ENCODE data around the gene GPR180.
"Not testable (repeated sequence)": the region's sequence is repeated elsewhere in the genome, so short reads cannot be mapped to it uniquely, and the experiment has no call there.

GPR180 gene

DNA sequence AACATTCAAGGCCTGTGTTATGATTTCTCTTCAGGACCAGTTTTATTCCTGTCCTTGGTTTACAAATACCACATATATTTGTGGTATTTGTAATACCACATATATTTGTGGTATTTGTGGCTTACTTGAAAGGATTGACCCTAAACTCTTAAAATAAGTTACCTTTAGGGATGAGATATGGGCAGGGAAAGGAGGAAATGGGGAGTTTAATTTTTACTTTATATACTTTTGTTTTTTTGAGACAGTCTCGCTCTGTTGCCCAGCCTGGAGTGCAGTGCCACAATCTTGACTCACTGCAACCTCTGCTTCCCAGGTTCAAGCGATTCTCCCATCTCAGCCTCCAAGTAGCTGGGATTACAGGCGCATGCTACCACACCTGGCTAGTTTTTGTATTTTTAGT, 3.4 kb upstream of the GPR180 start:
- DNase-seq = no peak

DNA sequence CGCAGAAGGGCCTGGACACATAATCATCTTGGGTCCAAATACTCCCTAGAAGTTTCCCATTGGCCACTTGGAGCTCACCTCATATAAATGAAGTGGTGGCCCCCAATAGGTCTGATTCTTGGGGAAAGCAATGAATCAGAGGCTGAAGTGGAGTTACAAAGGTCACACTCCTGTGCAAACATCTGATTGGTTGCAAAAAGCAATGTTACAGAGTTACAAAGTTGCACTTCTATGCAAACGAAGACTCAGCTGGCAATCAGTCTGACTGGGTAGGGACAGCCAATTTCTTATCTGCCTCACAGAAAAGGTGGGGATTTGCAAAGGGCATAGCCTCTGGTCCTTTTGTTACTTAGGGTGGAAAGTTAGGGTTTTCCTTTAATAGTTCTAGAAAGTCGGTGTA, 1.8 kb upstream of the GPR180 start:
- no peak for DNase-seq

DNA sequence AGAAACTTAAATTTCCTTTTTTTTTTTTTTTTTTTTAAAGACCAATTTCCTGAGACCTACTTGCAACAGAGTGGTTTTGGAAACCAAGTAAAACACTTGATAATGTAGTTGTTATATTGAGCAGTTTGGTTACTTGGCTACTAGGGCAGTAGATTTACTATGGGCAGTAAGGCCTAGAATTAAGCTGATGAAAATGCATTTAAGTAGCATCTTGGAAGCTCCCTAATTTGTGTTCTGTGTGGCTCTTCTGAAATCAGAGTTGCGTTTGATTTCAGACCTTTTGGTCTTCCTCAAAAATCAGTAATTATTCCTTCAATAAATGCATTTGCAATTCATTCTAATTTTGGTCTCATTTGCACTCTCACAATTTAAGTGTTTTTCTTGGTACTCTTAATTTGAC, 810 bp downstream of the GPR180 start:
- no peak for DNase-seq

DNA sequence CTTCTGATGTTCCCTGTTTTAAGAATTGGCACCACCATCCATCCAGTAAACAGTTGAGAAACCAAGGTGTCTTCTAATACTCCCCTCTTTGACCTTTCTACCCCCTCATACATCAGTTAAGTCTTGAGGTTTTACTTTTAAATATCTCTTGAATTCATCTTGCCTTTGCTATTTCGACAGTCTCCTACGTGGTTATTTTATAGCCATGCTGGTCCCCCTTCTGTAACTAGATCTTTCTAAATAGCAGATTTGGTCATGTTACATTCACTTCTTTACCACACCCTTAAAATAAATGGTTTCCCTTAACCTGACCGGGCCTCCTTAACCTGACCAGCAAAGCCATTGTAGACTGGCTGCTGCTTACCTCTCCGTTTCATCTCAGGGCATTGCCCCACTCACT, 5.4 kb downstream of the GPR180 start:
- DNase-seq = no peak

DNA sequence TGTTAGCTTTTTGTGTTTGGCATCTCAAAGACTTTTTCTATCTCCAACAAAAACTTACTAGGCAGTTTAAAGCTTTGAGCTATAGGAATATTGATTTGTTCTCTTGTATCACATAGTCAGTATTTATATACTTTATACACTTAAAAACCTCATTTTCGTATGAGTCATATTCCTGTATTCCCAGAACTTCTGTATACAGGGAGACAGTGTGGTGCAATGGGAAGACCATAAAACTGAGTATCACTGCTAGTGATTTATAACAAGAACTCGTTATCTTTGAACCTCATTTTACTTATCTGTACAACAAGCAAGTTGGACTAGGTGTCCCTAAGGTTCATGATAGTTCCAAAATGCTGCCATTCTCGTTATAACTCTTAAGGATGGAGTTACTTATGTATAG, 6.3 kb downstream of the GPR180 start:
- DNase-seq = no peak

DNA sequence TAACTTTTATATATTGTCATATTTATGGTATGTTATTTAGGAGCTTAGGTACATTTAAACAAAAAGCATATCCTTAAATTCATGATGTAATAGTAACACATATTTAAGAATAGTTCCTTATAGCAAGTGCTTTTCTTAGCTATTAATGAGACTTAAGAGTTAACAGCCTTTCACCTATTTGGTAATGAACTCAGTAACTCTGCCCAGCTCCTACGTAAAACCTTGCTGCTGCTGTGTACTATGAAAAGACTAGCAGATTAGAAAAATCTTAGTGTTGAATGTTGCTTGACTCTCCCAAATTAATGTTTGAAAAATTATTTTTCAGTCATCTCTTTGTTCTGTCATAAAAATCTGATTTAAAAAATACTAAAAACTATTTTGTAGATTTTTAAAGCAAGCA, 6.9 kb downstream of the GPR180 start:
- DNase-seq = no peak

DNA sequence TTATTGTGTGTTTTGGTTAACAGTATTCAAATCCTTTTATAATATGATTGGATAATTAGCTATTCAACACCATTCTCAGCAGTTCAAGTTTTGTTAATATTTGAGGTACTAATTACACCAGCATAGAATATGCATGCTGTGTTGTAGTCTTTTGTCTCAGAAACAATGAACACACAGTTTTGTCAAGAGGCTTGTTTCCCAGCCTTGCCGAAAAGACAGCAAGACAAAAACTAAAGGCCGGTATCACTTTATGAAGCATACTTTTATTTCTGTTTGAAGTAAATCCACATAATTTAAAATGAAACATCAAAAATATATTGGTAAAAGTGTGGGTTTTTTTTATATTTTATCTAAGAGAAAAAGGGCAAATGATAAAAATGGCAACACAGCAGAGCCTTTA, 7.5 kb downstream of the GPR180 start:
- DNase-seq = no peak

DNA sequence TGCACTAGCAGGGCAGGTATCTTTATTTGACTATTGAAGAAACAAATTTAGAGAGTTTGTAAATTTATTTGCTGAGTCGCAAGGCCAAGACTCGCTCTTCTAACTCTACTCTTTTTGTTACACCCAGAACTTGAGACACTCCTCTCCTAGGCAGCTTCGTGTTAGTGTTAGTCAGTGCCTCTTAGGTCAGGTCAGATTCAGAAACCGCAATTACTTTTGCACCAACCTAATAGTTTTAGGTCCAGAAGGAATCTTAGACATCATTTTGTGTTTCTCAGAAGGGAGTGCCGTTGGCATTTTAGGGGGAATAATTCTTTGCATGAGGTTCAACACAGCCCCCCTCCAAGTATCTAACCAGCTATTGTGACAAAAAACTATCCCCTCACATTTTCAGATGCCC, 8.8 kb downstream of the GPR180 start:
- no peak for DNase-seq

DNA sequence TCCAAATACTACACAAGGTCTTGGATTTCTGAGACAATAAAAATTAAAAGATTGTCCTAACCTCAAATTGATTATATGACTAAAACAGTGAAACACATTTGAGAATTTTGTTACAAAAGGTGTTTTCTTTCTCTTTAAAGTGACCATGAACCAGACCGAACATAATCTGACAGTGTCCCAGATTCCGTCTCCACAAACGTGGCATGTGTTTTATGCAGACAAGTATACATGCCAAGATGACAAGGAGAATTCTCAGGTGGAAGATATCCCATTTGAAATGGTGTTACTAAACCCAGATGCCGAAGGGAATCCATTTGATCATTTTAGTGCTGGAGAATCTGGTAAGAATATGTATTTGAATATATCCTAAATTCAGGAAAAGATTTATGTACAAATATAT, 10.4 kb downstream of the GPR180 start:
- DNase-seq = no peak

DNA sequence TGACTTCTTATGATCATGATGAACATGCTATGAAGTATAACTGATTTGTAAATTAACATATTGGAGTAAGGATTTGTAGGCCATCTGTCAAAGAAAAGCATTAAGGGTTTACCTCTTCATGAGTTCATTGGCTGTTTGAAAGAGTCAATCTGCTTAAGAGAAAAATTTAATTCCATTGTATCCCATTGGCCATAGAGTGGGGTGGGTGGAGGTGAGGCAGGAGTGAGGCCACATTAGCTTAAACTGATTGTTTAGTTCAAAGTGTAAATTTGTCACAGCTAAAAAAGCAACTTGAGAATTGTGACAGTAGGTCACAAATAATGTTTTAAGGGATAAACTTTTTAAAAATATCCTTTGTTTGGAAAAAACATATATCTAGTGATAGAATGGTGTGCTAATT, 11.4 kb downstream of the GPR180 start:
- DNase-seq = no peak

DNA sequence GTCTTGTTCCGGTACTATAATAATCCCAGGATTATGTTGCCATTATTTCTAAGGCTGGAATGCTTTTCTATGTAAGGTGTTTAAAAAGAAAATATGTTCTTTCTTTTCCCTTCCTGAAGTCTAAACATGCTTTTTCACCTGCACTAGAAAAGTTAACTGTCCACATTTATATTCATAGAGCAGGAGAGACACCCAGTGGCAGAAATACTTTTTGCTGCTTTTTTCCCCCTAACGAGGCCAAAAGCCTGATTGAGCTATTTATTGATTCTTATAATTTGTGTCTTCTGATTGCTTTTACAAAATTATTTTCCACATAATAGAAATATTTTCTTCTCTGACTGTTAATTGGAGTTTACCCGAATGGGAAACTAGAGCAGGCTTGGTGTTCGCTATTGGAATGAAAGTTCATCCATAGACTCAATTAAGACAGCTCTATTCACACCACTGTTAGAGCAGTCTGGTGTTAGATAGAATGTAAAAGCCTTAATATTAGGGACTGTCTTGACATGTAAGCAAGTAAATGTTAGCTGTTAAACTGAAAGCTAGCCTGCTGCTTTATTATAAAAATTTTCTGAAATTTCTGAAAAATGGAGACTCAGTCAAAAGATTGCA, 15.8 kb downstream of the GPR180 start:
- no peak for DNase-seq

DNA sequence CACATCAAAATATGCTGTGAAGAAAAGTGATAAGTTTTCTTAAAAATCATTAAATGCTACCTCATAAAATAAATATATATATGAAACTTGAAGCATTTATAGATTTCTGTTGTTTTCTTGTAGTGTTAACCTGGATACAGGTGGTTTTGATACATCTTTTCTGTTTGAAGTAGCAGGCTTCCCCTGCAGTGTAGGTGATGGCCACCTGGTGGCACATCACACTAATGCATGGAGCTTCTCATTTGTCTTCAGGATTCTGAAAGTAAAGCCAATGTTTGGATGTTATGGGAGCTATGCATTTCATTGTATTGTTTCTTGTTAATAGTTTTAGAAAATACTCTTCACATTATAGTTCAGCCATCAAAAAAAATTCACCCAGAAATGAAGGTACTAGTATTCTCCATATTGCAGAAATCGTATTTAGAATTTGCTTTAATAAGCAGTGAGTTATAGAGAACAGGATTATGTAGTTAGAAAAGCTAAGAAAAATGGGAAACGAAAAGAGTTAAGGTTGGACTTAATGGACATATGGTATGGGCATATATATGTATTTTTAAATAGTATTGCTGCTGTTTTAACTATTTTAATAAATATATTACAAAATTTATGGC, 18.7 kb downstream of the GPR180 start:
- no peak for DNase-seq

DNA sequence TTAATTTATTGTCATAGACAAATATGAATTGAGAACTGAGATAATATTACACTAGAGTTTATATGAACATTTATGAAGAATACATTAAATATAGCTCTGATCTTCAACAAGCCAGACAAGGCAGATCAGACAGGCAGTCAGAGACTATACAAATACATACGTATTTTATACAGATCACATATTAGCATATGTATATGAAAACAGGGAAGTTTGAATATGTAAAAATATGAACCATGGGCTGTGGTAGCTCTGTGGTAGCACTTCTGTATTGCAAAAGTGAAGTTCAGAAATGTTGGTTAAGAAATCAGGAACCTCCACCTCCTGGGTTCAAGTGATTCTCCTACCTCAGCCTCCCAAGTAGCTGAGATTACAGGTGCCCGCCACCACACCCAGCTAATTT, 20.7 kb downstream of the GPR180 start:
- DNase-seq = no peak

DNA sequence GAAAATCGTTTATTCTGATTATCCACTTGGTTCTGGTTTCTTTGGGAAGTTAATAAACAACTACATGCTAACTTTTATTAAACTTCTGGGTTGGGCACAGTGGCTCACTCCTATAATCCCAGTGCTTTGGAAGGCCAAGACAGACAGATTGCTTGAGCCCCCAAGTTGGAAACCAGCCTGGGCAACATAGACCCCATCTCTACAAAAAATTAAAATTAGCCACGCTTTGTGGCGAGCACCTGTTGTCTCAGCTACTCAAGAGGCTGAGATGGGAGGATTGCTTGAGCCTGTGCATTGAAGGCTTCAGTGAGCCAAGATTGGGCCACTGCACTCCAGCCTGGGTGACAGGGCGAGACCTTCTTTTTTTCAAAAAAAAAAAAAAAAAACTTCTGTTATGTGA, 21.7 kb downstream of the GPR180 start:
- DNase-seq = no peak

DNA sequence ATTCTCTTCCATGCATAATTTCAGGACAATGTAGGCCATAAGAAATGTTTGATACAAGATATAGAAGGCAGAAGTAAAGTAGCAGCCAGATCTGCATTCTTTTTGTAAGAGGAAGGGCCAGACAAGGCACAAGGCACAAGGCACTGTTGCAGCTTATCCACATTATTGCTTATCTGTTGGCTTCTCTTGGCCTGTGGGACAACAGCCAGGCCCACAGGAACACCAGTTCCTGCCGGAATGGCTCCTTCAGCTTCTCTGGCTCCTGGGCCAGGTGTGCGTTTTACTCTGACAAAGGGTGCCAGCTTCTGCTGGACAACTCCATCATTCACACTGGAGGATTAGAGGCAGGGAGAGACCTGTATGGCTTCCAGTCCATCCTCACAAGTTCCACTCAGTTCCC, 29.2 kb downstream of the GPR180 start:
- DNase-seq = no peak

DNA sequence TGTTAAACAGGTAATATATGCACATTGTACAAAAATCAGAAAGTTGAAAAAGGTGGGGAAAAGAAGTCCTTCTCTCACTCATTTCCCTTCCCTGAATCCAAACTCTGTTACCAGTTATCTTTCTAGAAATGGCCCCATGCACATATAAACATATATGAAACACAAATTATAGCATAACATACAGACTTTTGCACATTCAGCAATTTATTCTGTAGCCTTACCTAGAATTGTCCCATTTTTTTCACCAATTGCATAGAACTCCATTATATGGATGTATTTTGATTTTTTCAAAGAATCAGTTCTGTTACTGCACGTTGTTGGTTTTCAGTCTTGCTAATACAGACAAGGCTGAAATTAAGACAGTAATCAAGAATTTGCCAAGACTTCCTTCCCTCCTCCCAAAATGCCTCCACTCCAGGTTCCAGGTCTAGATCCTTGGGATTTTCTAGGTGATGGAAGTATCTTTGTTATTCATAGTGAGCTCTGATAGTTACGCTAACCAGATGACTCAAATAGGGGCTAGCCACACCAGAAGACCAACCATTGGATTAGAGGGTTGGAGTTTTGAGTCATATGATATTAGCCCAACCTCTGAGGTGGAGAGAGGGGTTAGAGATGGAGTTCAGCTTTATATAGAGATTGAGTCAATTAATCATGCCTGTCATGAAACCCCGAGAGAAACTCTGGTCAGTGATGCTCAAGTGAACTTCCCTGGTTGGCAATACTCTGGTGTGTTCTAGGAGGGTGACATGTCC, 30.7 kb downstream of the GPR180 start:
- no peak for DNase-seq

DNA sequence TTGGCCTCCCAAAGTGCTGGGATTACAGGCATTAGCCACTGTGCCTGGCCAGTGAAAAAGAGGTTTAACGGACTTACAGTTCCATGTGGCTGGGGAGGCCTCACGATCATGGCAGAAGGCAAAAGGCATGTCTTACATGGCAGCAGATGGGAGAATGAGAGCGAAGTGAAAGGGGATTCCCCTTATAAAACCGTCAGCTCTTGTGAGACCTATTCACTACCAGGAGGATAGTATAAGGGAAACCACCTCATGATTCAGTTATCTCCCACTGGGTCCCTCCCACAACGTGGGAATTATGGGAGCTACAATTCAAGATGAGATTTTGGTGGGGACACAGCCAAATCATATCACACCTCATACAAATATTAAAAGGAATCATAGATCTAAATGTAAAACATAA, 34.4 kb downstream of the GPR180 start:
- not testable (repeated sequence) for DNase-seq

DNA sequence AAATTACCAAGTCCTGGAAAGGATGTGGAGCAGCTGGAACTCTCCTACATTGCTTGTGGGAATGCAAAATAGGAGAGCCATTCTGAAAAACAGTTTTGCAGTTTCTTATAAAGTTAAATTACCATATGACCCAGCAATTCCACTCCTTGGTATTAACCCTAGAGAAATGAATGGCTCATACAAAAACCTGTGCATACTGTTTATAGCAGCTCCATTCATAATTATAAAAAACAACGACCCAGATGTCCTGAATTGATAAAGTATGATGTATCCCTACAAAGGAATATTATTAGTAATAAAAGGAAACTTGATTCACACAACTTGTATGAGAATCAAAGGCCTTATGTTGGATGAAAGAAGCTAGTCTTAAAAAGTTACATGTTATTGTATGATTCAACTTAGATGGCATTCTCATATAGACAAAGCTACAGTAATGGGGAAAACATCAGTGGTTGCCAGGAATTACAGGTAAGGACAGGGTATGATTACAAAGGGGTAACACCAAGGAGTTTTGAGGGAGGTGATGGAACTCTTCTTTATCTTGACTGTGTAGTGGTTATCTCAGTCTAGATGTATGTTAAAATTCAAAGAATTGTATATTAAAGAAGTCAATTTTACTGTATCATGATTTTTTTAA, 35.4 kb downstream of the GPR180 start:
- no peak for DNase-seq

DNA sequence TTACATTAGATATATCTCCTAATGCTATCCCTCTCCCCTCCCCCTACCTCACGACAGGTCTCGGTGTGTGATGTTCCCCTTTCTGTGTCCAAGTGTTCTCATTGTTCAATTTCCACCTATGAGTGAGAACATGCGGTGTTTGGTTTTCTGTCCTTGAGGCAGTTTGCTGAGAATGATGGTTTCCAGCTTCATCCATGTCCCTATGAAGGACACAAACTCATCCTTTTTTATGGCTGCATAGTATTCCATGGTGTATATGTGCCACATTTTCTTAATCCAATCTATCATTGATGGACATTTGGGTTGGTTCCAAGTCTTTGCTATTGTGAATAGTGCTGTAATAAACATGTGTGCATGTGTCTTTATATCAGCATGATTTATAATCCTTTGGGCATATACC, 36.0 kb downstream of the GPR180 start:
- not testable (repeated sequence) for DNase-seq

DNA sequence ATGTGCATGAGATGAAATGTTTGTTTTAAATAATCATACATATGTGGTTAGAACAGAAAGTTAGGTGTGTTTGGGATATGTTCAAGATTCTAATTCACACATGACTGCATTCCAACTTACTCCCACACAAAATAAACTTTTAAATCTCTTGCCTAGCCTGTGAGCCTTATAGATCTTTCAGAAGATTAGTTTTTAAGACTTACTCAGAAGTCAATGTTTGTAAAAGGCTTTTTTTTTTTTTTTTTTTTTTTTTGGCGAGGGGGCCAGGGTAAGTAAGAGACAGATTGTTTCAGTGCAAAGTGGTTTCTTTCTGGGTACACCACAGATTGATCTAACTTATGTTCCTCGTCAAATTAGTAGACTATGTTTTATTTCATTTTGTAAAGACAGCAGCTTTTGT, 39.1 kb downstream of the GPR180 start:
- DNase-seq = no peak

DNA sequence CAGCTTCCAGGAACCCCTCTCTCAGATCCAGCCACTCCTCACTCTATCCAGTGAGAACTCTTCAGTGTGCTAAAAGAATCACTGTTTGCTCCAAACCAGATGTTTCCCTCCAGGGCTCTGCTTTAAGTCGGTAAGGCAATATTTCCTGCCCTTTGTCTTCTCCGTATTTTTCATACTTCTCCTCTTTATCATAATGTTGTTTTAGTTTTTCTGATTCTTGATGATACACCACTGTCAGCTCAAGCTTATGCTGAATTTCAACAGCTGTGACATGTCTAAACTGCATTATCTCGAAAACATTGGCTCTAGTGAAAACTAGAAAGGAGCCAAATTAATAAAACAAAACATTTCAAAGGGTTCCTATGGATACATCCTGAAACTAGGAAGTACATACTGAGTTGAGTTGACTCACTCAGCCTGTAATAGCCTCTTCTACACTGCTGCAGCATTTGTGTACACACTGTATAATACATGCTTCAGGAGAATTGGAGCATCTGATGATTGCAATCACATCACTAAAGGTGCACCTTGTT, 39.8 kb downstream of the GPR180 start:
- DNase-seq = no peak

DNA sequence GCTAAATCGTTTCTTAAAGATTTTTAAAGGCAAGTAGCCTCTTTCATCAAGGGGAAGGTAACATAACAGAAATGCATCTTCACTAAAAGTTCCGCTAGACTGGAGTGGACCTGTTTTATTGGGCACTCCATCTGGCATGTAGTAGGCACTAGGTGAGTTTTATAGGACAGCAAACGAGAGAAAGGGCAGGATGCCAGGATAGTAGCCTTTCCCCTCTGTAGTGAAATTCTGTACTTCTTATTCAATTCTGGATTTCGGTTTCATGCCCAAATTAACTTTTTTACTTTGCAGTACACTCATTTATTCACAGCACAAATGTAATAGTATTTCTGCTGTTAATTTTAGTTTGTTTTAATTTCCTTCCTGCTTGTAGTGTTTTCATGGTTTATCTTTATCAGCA, 45.2 kb downstream of the GPR180 start:
- no peak for DNase-seq

DNA sequence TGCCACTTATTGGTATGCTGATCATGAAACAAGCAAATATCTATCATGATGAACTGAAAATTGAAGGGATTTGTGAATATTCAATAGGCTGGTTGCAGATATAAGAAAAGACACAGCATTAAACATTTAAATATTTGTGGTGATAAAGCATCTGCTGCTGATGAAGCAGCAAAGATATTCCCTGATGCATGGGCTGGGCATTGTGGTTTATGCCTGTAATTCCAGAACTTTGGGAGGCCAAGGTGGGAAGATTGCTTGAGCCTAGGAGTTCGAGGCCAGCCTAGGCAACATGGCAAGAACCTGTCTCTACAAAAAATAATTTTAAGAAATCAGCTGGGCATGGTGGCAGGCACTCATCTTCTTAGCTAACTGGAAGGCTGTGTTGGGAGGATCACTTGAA, 54.5 kb downstream of the GPR180 start:
- no peak for DNase-seq

DNA sequence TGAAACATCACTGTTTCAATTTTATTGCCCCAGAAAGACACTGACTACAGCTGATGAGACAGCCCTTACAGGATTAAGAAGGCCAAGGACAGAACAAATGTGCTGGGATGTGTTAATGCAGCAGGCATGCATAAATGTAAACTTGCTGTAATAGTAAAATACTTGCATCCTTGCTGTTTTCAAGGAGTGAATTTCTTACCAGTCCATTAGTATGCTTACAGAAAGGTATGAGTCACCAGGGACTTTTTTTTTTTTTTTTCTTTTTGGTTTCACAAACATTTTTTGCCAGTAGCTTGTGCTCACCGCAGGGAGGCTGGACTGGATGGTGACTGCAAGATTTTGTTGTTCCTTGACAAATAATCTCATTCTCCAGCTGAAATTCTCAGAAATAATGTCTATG, 55.1 kb downstream of the GPR180 start:
- DNase-seq = no peak

Data from cortex of kidney (tissue), 1 donor.